A673 (cell line): ENCODE results near the gene KRT36.

Experiments used
- CTCF ChIP-seq: fragments of 300-800, 200-600 bp; sonication (generic); conservative IDR thresholded peaks from 2 replicates; pipeline ENCODE4 v1.5.1; 2017; ENCODE audit warnings: low read depth, mild to moderate bottlenecking, antibody characterized with exemption, low read length, moderate library complexity, mixed read lengths
- EZH2 ChIP-seq: fragments of 200-600 bp; sonication (generic); IDR thresholded peaks from 2 replicates; pipeline ENCODE4 v1.6.1; 2017; ENCODE audit warnings: borderline replicate concordance, low read depth, mild to moderate bottlenecking, mixed read lengths, antibody characterized with exemption, low read length; ENCODE audit not compliant: poor library complexity, severe bottlenecking

GRCh38 chr17:41464173-41464572, 25.5 kb downstream of the KRT36 start:
- TF ChIP-seq CTCF (no peak), EZH2 (no peak)
